Karpas-422 (cell line): ENCODE data around the gene PCSK6. TPM values are rescaled to one million over a fixed set of nuclear protein-coding genes. Genes with fewer than 3 reads are reported as not detected.
A peak's percentile ranks its signal among the peaks of the same experiment; 100 is the strongest.

Experiments
- DNase-seq: peaks from one replicate; pipeline ENCODE4 v3.0.0-alpha.2; 2015
- H2AFZ ChIP-seq: fragments of 200-600 bp; sonication (generic); 2 replicates; pipeline ENCODE4 v1.6.1; 2014; ENCODE audit warnings: antibody characterized with exemption, low read length, mixed read lengths
- H3K27ac ChIP-seq: fragments of 200-600 bp; sonication (generic); 2 replicates; pipeline ENCODE4 v1.5.1; 2014; ENCODE audit warnings: mild to moderate bottlenecking, low read length, moderate library complexity
- H3K27me3 ChIP-seq: fragments of 200-600 bp; sonication (generic); 2 replicates; pipeline ENCODE4 v1.6.1; 2014; ENCODE audit warnings: low read length, mixed read lengths
- H3K36me3 ChIP-seq: fragments of 200-600 bp; sonication (generic); 2 replicates; pipeline ENCODE4 v1.6.1; 2014; ENCODE audit warnings: low read length, mixed read lengths; ENCODE audit not compliant: insufficient read depth
- H3K4me1 ChIP-seq: fragments of 200-600 bp; sonication (generic); 2 replicates; pipeline ENCODE4 v1.6.1; 2014; ENCODE audit warnings: mild to moderate bottlenecking, low read length, mixed read lengths
- H3K4me2 ChIP-seq: fragments of 200-600 bp; sonication (generic); 2 replicates; pipeline ENCODE4 v1.6.1; 2014; ENCODE audit warnings: low read length, low read depth, mild to moderate bottlenecking; ENCODE audit not compliant: poor library complexity, severe bottlenecking
- H3K4me3 ChIP-seq: fragments of 200-600 bp; sonication (generic); 2 replicates; pipeline ENCODE4 v1.5.1; 2014; ENCODE audit warnings: mild to moderate bottlenecking, antibody characterized with exemption, low read length, mixed read lengths
- H3K79me2 ChIP-seq: fragments of 200-600 bp; sonication (generic); 2 replicates; pipeline ENCODE4 v1.6.1; 2014; ENCODE audit warnings: mild to moderate bottlenecking, low read length, mixed read lengths
- H3K9ac ChIP-seq: fragments of 200-600 bp; sonication (generic); 2 replicates; pipeline ENCODE4 v1.6.0; 2014; ENCODE audit warnings: low read length
- H3K9me2 ChIP-seq: fragments of 200-600 bp; sonication (generic), shearing (Covaris generic); replicated peaks from 2 replicates; pipeline ENCODE4 v1.6.0; 2014; ENCODE audit warnings: mild to moderate bottlenecking, low read length, moderate library complexity; ENCODE audit not compliant: insufficient read depth
- H3K9me3 ChIP-seq: fragments of 300-700, 200-600 bp; sonication (generic); 2 replicates; pipeline ENCODE4 v1.6.1; 2014; ENCODE audit warnings: low read length, mixed read lengths
- H4K20me1 ChIP-seq: fragments of 200-600 bp; sonication (generic); 2 replicates; pipeline ENCODE4 v1.6.1; 2014; ENCODE audit warnings: mild to moderate bottlenecking, antibody characterized with exemption, low read length, low read depth; ENCODE audit not compliant: insufficient read depth
- total RNA-seq: library from RNA; depleted of rRNA; stranded (reverse); fragments of >200 nt; shearing (Covaris generic); gene quantifications from 2 replicates; pipeline ENCODE4 v1.2.3, GENCODE V29; 2014; ENCODE audit warnings: low replicate concordance

The PCSK6 gene
- total RNA-seq, 1 experiment from 2014 or later = 0.19 TPM

DNA sequence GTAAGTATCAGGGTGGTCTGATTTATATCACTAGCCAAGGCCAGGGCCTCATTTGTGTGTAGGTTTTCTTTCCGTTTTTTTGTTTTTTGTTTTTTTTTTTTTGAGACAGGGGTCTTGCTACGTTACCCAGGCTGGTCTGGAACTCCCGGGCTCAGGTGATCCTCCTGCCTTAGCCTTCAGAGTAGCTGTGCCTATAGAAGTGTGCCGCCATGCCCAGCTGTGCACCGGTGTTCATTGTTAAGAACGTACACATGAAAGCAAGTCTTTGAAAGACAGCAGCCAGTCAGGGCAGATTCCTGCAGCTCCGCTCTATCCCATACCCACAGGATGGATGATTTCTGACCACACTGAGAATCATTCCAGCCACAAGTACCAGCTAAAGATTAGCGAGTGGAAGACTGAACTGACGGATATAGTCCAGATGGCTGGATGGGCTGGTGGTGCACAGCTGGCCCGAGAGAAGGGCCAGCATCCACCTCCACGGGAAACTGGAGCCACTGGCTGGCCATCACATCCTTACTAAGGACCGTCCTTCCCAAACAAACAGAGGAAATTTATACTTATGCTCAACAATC is 95.4 kb downstream of the PCSK6 start:
- Histone ChIP-seq H3K79me2 (no peaks in the 10 kb centered on the region), H3K27ac (no peak overlapping the region), H3K9me3 (no peaks in the 10 kb centered on the region), H3K4me1 (peaks cover 14% of the 10 kb centered on the region), H3K4me3 (no peak overlapping the region), H3K27me3 (no peaks in the 10 kb centered on the region), H3K9ac (no peak overlapping the region), H3K36me3 (no peaks in the 10 kb centered on the region), H2AFZ (no peak overlapping the region), H3K4me2 (no peak overlapping the region), H4K20me1 (no peaks in the 10 kb centered on the region), H3K9me2 (no peaks in the 10 kb centered on the region)
- DNase-seq = no peak

GRCh38 chr15:101393172-101393571 is 96.3 kb downstream of the PCSK6 start:
- Histone ChIP-seq H3K4me2 (no peak overlapping the region), H3K4me1 (peaks cover 14% of the 10 kb centered on the region), H3K4me3 (no peak overlapping the region)

DNA sequence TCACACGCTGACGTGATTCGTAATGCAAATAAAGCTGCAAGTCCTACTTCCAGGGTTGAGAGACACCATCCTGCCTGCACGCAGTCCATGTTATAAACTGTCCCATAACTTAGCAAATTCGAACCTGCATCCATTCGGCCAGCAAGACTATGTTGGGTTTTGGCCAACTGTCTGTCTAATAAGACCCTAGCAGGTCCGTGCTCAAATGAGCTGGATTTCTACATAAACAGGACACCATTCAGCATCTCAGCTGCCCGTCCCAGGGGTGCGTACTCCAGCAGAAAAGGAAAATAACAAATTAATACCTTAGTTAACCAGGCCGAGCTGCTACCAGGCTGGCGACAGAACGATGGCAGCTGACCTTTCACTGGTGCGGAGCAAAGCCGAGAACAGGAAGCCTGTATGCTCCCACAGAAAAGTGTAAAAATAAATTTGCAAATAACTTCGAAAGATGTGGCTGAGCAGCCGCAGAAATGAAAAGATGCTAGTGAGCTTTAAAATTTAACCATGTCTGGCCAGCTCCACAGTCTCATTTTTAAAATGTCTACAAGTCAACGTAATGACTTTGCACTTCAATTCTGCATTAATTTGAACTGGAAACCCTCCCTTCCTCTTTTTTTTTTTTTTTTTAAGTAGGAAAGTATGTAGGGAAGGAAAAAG is 97.4 kb downstream of the PCSK6 start:
- peak; percentile 44 for DNase-seq
- Histone ChIP-seq H3K9ac (no peak overlapping the region), H3K4me1 (peaks cover 14% of the 10 kb centered on the region), H3K36me3 (no peaks in the 10 kb centered on the region), H3K4me3 (peak overlapping the region; percentile 14; the same call in 1 of the 2 replicates), H4K20me1 (no peaks in the 10 kb centered on the region), H2AFZ (peak overlapping the region; percentile 6; the same call in 1 of the 2 replicates), H3K27ac (no peak overlapping the region), H3K9me2 (no peaks in the 10 kb centered on the region), H3K79me2 (no peaks in the 10 kb centered on the region), H3K9me3 (no peaks in the 10 kb centered on the region), H3K4me2 (peak overlapping the region; percentile 52), H3K27me3 (no peaks in the 10 kb centered on the region)

More at GRCh38 chr15:101393172-101393571, 96.3 kb downstream of the PCSK6 start:
- H3K36me3 ChIP-seq = no peaks in the 10 kb centered on the region
- no peaks in the 10 kb centered on the region for H3K79me2 ChIP-seq
- no peaks in the 10 kb centered on the region for H4K20me1 ChIP-seq
- H3K9me2 ChIP-seq = no peaks in the 10 kb centered on the region
- no peaks in the 10 kb centered on the region for H3K27me3 ChIP-seq
- H3K9me3 ChIP-seq = no peaks in the 10 kb centered on the region
- no peak for DNase-seq
- no peak overlapping the region for H2AFZ ChIP-seq
- no peak overlapping the region for H3K9ac ChIP-seq
- H3K27ac ChIP-seq = no peak overlapping the region

DNA sequence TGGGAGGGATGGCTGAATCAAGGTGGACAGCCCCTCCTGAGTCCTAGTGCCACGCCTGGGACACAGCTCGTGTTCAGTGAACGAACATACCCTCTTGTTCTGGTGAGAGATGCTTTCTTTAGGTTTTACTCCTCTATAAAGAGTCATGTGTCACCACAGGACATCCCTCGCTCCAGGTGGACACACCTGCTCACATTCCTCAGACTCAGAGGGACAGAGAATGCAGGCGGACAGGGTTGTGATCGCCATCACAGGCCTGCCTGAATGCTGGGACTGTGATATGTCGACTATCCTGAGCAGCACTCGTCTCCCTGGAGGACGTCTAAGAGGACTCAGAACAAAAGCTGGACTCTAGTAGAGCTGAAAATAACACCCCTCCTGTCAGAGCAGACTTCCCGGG is 98.1 kb downstream of the PCSK6 start:
- no peaks in the 10 kb centered on the region for H3K9me3 ChIP-seq
- peak overlapping the region; percentile 52 for H3K4me2 ChIP-seq
- H3K4me1 ChIP-seq = peaks cover 14% of the 10 kb centered on the region

GRCh38 chr15:101390462-101390861 is 99.0 kb downstream of the PCSK6 start:
- no peak overlapping the region for H3K27ac ChIP-seq

More for the DNA sequence above, 98.1 kb downstream of the PCSK6 start:
- Histone ChIP-seq H4K20me1 (no peaks in the 10 kb centered on the region), H3K4me3 (peak overlapping the region; percentile 14; the same call in 1 of the 2 replicates), H3K9ac (no peak overlapping the region), H3K27ac (no peak overlapping the region), H3K27me3 (no peaks in the 10 kb centered on the region), H3K36me3 (no peaks in the 10 kb centered on the region), H2AFZ (peak overlapping the region; percentile 6; the same call in 1 of the 2 replicates), H3K79me2 (no peaks in the 10 kb centered on the region), H3K9me2 (no peaks in the 10 kb centered on the region)
- DNase-seq = no peak

GRCh38 chr15:101390060-101390459 is 99.4 kb downstream of the PCSK6 start:
- Histone ChIP-seq H3K9me2 (no peaks in the 10 kb centered on the region), H3K27ac (no peak overlapping the region), H3K4me1 (peaks cover 14% of the 10 kb centered on the region), H4K20me1 (no peaks in the 10 kb centered on the region), H3K36me3 (no peaks in the 10 kb centered on the region), H3K9ac (no peak overlapping the region), H3K27me3 (no peaks in the 10 kb centered on the region), H2AFZ (no peak overlapping the region), H3K4me2 (no peak overlapping the region), H3K4me3 (no peak overlapping the region), H3K79me2 (no peaks in the 10 kb centered on the region), H3K9me3 (no peaks in the 10 kb centered on the region)
- no peak for DNase-seq

More at GRCh38 chr15:101390462-101390861, 99.0 kb downstream of the PCSK6 start:
- Histone ChIP-seq H3K9me2 (no peaks in the 10 kb centered on the region), H3K9ac (no peak overlapping the region), H2AFZ (no peak overlapping the region), H4K20me1 (no peaks in the 10 kb centered on the region), H3K4me2 (no peak overlapping the region), H3K79me2 (no peaks in the 10 kb centered on the region), H3K9me3 (no peaks in the 10 kb centered on the region), H3K4me3 (no peak overlapping the region), H3K36me3 (no peaks in the 10 kb centered on the region), H3K27me3 (no peaks in the 10 kb centered on the region), H3K4me1 (peaks cover 14% of the 10 kb centered on the region)
- DNase-seq = no peak

- Histone ChIP-seq H3K4me1 (peaks cover 14% of the 10 kb centered on the region), H3K9ac (no peak overlapping the region), H3K79me2 (no peaks in the 10 kb centered on the region), H3K4me2 (no peak overlapping the region), H3K9me2 (no peaks in the 10 kb centered on the region), H2AFZ (no peak overlapping the region), H3K27ac (no peak overlapping the region), H3K36me3 (no peaks in the 10 kb centered on the region), H3K27me3 (no peaks in the 10 kb centered on the region), H3K4me3 (no peak overlapping the region), H3K9me3 (no peaks in the 10 kb centered on the region), H4K20me1 (no peaks in the 10 kb centered on the region)
- DNase-seq = no peak
Observed at GRCh38 chr15:101389362-101389761, 100.1 kb downstream of the PCSK6 start.

DNA sequence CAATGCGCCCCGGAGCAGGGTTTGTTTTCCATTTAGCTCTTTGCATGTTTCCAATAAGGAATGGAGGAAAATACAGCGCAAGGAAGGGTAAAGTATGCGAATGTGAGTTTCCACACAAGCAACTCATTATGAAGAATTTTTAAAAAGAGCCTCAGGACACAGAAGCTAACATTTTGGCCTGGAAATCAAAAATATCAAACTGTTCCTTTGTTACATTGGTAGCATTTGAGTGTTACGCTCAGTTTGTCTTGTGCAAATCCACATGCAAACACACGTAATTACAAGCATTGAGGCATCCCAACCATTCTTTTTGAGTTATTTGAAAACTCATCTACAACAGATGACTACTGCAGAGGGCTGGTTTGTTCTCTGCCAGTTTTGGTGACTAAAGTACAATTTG is 101.5 kb downstream of the PCSK6 start:
- Histone ChIP-seq H3K4me3 (no peak overlapping the region), H3K27ac (no peak overlapping the region), H3K9ac (no peak overlapping the region), H3K4me2 (no peak overlapping the region), H3K9me3 (no peaks in the 10 kb centered on the region), H3K79me2 (no peaks in the 10 kb centered on the region), H3K9me2 (no peaks in the 10 kb centered on the region), H2AFZ (no peak overlapping the region), H3K36me3 (no peaks in the 10 kb centered on the region), H3K27me3 (no peaks in the 10 kb centered on the region), H4K20me1 (no peaks in the 10 kb centered on the region), H3K4me1 (peaks cover 14% of the 10 kb centered on the region)
- no peak for DNase-seq
